Testis (tissue), 3 donors: Measurements from ENCODE around the gene C14orf93. TPM values are rescaled to one million over a fixed set of nuclear protein-coding genes. Genes with fewer than 3 reads are reported as not detected.

Experiments
- DNase-seq: peaks from one replicate; pipeline ENCODE4 v3.0.0-alpha.2; 2019
- H3K27ac ChIP-seq, 2 donors: fragments of 200-600 bp; sonication (generic); one replicate each; pipeline ENCODE4 v1.5.1; 2019
- H3K27me3 ChIP-seq: fragments of 200-600 bp; sonication (generic); one replicate; pipeline ENCODE4 v1.5.1; 2019
- H3K36me3 ChIP-seq: fragments of 200-600 bp; sonication (generic); one replicate; pipeline ENCODE4 v1.5.1; 2017; ENCODE audit warnings: low read depth; ENCODE audit errors: missing control alignments
- H3K4me1 ChIP-seq: fragments of 200-600 bp; sonication (generic); one replicate; pipeline ENCODE4 v1.5.1; 2019
- H3K4me3 ChIP-seq, 2 donors: fragments of 200-600 bp; sonication (generic); one replicate each; pipeline ENCODE4 v1.5.1; 2017 to 2019
- H3K9me3 ChIP-seq: fragments of 200-600 bp; sonication (generic); one replicate; pipeline ENCODE4 v1.5.1; 2017
- CTCF ChIP-seq, 3 experiments: fragments of 450-650 bp in 2 of 3; fragments of 200-600 bp in 1 of 3; sonication (generic) in 1 of 3; IDR thresholded peaks; one replicate each; pipeline ENCODE4 v1.5.1; 2016 to 2019; ENCODE audit warnings: antibody characterized with exemption in 3 of 3, mild to moderate bottlenecking in 2 of 3, moderate library complexity in 1 of 3
- POLR2A ChIP-seq: fragments of 450-650 bp; IDR thresholded peaks from one replicate; pipeline ENCODE4 v1.6.1; 2017; ENCODE audit warnings: antibody characterized with exemption, mild to moderate bottlenecking, moderate library complexity
- WGBS, 2 donors: methylation state at CpG; one replicate each; pipeline ENCODE4 v1.1.5; 2018; 5-methylcytosine and 5-hydroxymethylcytosine counted together
- intact Hi-C: fragments of 100-400 bp; cut with DNase I; formaldehyde crosslinking; loops from one replicate; pipeline ENCODE4 v1.15.1; 2023; ENCODE audit warnings: low total_unique reads
- polyA plus RNA-seq: library from polyadenylated mRNA; stranded (reverse); fragments of 350-450 nt; fragmentation: Illumina TruSeq; extraction: RNeasy Lipid Tissue Mini Kit (QIAGEN cat#74804); gene quantifications from one replicate; pipeline ENCODE4 v1.2.3, GENCODE V29; 2014; ENCODE audit warnings: low read depth, low replicate concordance; ENCODE audit not compliant: insufficient read depth
- total RNA-seq, 2 donors: library from RNA; depleted of rRNA; stranded (reverse); fragments of >200 nt; gene quantifications; one replicate each; pipeline ENCODE4 v1.2.3, GENCODE V29; 2016

The C14orf93 gene
- total and polyA plus RNA-seq, 3 donors from 2014 or later, result 4.5 to 17.5 (median 12.5) TPM

- intact Hi-C loops, result no loop called here
- no peaks in the 10 kb centered on the region for H3K9me3 ChIP-seq
- DNase-seq, result peak; percentile 97
Observed at GRCh38 chr14:23034498-23035302, 24.8 kb upstream of the C14orf93 start, which contains the start of gene PSMB5. TSS of gene PSMB5 (minus strand) at chr14:23034900. CDS start at chr14:23034881, 19 bp downstream.

GRCh38 chr14:23033801-23034497 lies 24.0 kb upstream of the C14orf93 start:
- no peak for DNase-seq
- peak overlapping the region; percentile 94 to 95 for H3K27ac ChIP-seq
- no peaks in the 10 kb centered on the region for H3K9me3 ChIP-seq
- H3K4me1 ChIP-seq, result peaks cover 7% of the 10 kb centered on the region
- TF ChIP-seq POLR2A, result no peak
- no peak for TF ChIP-seq CTCF (IDR thresholded peaks at IDR 0.05)
- H3K36me3 ChIP-seq, result no peaks in the 10 kb centered on the region
- intact Hi-C loops, result no loop called here
- H3K27me3 ChIP-seq, result no peaks in the 10 kb centered on the region
- 22 to 29% methylated on average over 17 of the region's 17 CpGs for WGBS, 2 donors
- H3K4me3 ChIP-seq, result peak overlapping the region; percentile 71 to 97

More at GRCh38 chr14:23034498-23035302, 24.8 kb upstream of the C14orf93 start, which contains the start of gene PSMB5:
- peak within 1 kb of the TSS; percentile 94 to 95 for H3K27ac ChIP-seq
- peak within 1 kb of the TSS; percentile 71 to 97 for H3K4me3 ChIP-seq
- peak in 2 of 3 experiments; percentile 18 to 20 for TF ChIP-seq CTCF (IDR thresholded peaks at IDR 0.05)
- no peak for TF ChIP-seq POLR2A
- H3K36me3 ChIP-seq, result no peaks in the 10 kb centered on the region
- H3K4me1 ChIP-seq, result peaks cover 7% of the 10 kb centered on the region
- 0 to 1% methylated on average over 16 to 36 of the region's 36 CpGs for WGBS, 2 donors
- H3K27me3 ChIP-seq, result no peaks in the 10 kb centered on the region

- WGBS, 2 donors, result 61 to 74% methylated on average over 10 of the region's 10 CpGs
- no peaks in the 10 kb centered on the region for H3K36me3 ChIP-seq
Observed at GRCh38 chr14:23033251-23033727, 23.3 kb upstream of the C14orf93 start.

GRCh38 chr14:23030936-23031335 lies 21.0 kb upstream of the C14orf93 start:
- no peak for DNase-seq
- Histone ChIP-seq H3K27me3 (no peaks in the 10 kb centered on the region), H3K9me3 (no peaks in the 10 kb centered on the region), H3K4me3 (no peak overlapping the region), H3K27ac (no peak overlapping the region), H3K36me3 (no peaks in the 10 kb centered on the region), H3K4me1 (peaks cover 7% of the 10 kb centered on the region)
- 89 to 95% methylated on average over 4 of the region's 4 CpGs for WGBS, 2 donors
- TF ChIP-seq POLR2A (no peak), CTCF (IDR thresholded peaks at IDR 0.05) (no peak)
- intact Hi-C loops, result no loop called here

More at GRCh38 chr14:23033251-23033727, 23.3 kb upstream of the C14orf93 start:
- TF ChIP-seq CTCF (IDR thresholded peaks at IDR 0.05), result no peak
- TF ChIP-seq POLR2A, result no peak
- Histone ChIP-seq H3K9me3 (no peaks in the 10 kb centered on the region), H3K27ac (no peak overlapping the region), H3K4me3 (no peak overlapping the region), H3K27me3 (no peaks in the 10 kb centered on the region), H3K4me1 (peaks cover 7% of the 10 kb centered on the region)
- no peak for DNase-seq
- intact Hi-C loops, result no loop called here
